Gastroesophageal sphincter (tissue), 4 donors: ENCODE data around the gene ALS2. TPM values are rescaled to one million over a fixed set of nuclear protein-coding genes. Genes with fewer than 3 reads are reported as not detected.
"Not testable (repeated sequence)": the region's sequence is repeated elsewhere in the genome, so short reads cannot be mapped to it uniquely, and the experiment has no call there.

Source experiments
- ATAC-seq: fragments of 150-250 bp; one replicate; pipeline ENCODE4 v1.9.1; 2016; ENCODE audit warnings: mild to moderate bottlenecking, moderate library complexity
- H3K27ac ChIP-seq, 4 donors: fragments of 200-600 bp; sonication (generic) in 3 of 4; 1 replicate in 3 of 4; 2 replicates in 1 of 4; pipeline ENCODE4 v1.5.1; 2016 to 2019
- H3K27me3 ChIP-seq: fragments of 200-600 bp; sonication (generic); one replicate; pipeline ENCODE4 v1.5.1; 2019
- H3K36me3 ChIP-seq, 2 donors: fragments of 200-600 bp; sonication (generic); one replicate each; pipeline ENCODE4 v1.5.1; 2019; ENCODE audit warnings: control low read depth in 1 of 2
- H3K4me1 ChIP-seq, 3 donors: fragments of 200-600 bp; sonication (generic); 1 replicate in 2 of 3; 2 replicates in 1 of 3; pipeline ENCODE4 v1.5.1; 2016 to 2019; ENCODE audit warnings: control low read depth in 2 of 3
- H3K4me3 ChIP-seq, 2 donors: fragments of 200-600 bp; sonication (generic); one replicate each; pipeline ENCODE4 v1.5.1; 2019; ENCODE audit warnings: mild to moderate bottlenecking in 1 of 2, moderate library complexity in 1 of 2
- H3K9me3 ChIP-seq, 3 donors: fragments of 200-600 bp; sonication (generic); one replicate each; pipeline ENCODE4 v1.5.1; 2017 to 2019; ENCODE audit warnings: control low read depth in 2 of 3
- EP300 ChIP-seq: sonication (generic); formaldehyde crosslinking; IDR thresholded peaks from one replicate; pipeline ENCODE4 v1.6.1; 2017; ENCODE audit warnings: antibody characterized with exemption, mild to moderate bottlenecking
- POLR2A ChIP-seq, 2 donors: fragments of 450-650 bp; IDR thresholded peaks; one replicate each; pipeline ENCODE4 v1.6.1; 2017; ENCODE audit warnings: antibody characterized with exemption in 2 of 2, mild to moderate bottlenecking in 2 of 2, moderate library complexity in 1 of 2
- POLR2AphosphoS5 ChIP-seq: sonication (generic); formaldehyde crosslinking; IDR thresholded peaks from one replicate; pipeline ENCODE4 v1.6.1; 2017; ENCODE audit warnings: antibody characterized with exemption
- WGBS, 2 donors: methylation state at CpG; one replicate each; pipeline ENCODE4 v1.1.5; 2018; ENCODE audit warnings: low coverage in 1 of 2; 5-methylcytosine and 5-hydroxymethylcytosine counted together
- total RNA-seq, 4 donors: library from RNA; depleted of rRNA; stranded (reverse); fragments of >200 nt; gene quantifications; one replicate each; pipeline ENCODE4 v1.1.0, GENCODE V29; 2016
- TF ChIP-seq, protein P1 (sequence below), 4 experiments: fragments of 200-600 bp in 2 of 4; fragments of 450-650 bp in 2 of 4; sonication (generic) in 1 of 4; IDR thresholded peaks; one replicate each; pipeline ENCODE4 v1.5.1; 2017 to 2019; ENCODE audit warnings: antibody characterized with exemption in 4 of 4, mild to moderate bottlenecking in 2 of 4, moderate library complexity in 2 of 4

Gene ALS2
- total RNA-seq, 4 donors from 2014 or later: 15.2 to 26.7 (median 20.8) TPM

DNA sequence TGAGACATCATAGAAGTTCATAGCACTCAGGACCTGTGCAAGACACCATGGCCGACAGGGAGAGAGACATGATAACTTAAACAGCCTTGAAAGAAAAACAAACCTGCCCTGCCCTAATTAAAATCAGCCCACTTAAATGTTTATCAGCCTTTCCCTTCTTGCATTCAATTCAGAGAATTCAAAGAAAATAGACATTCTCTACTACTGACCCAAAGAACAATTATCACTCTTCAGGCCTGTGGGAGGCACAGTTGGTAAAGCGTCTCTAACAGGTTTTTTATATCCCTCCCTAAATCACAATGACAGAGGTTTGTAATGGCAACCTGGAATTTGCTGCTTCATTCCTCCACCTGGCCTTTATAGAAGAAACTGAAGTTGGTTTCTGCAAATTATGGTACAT is 27.3 kb upstream of the ALS2 start:
- H3K27ac ChIP-seq: peak overlapping the region in 3 of 4 donors; percentile 35 to 54 (median 50)
- H3K36me3 ChIP-seq: no peaks in the 10 kb centered on the region
- peaks cover 0 to 8% (median 0%) of the 10 kb centered on the region in 3 donors for H3K4me1 ChIP-seq
- TF ChIP-seq, protein P1, sequence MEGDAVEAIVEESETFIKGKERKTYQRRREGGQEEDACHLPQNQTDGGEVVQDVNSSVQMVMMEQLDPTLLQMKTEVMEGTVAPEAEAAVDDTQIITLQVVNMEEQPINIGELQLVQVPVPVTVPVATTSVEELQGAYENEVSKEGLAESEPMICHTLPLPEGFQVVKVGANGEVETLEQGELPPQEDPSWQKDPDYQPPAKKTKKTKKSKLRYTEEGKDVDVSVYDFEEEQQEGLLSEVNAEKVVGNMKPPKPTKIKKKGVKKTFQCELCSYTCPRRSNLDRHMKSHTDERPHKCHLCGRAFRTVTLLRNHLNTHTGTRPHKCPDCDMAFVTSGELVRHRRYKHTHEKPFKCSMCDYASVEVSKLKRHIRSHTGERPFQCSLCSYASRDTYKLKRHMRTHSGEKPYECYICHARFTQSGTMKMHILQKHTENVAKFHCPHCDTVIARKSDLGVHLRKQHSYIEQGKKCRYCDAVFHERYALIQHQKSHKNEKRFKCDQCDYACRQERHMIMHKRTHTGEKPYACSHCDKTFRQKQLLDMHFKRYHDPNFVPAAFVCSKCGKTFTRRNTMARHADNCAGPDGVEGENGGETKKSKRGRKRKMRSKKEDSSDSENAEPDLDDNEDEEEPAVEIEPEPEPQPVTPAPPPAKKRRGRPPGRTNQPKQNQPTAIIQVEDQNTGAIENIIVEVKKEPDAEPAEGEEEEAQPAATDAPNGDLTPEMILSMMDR (IDR thresholded peaks at IDR 0.05): no peak
- TF ChIP-seq EP300 (no peak), POLR2AphosphoS5 (no peak), POLR2A (IDR thresholded peaks at IDR 0.05) (no peak)
- no peak overlapping the region for H3K4me3 ChIP-seq
- WGBS, 2 donors: 45 to 67% methylated on average over 2 of the region's 2 CpGs
- ATAC-seq: no peak
- no peaks in the 10 kb centered on the region for H3K9me3 ChIP-seq
- H3K27me3 ChIP-seq: peaks cover 10% of the 10 kb centered on the region

DNA sequence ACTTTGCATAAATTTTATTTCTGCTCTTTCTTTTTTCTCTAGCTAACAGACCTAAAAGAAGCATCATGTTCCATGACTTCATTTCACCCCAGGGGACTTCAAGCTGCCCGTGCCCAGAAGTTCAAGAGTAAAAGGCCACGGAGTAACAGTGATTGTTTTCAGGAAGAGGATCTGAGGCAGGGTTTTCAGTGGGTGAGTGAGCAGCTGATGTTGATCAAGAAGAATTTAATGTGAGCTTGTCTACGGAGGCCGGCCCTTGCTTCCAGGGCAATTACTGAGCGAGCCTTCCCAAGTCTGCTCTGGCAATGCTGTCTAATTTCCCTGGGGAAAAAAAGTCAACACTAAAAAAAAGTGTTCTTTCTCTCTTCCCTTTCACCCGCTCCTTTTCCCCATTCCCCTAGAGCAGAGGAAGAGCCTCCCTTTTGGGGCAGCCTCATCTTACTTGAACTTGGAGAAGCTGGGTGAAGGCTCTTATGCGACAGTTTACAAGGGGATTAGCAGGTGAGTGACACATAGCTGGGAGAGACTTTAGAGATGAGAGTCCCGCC is 26.8 kb upstream of the ALS2 start:
- TF ChIP-seq, protein P1 (IDR thresholded peaks at IDR 0.05): no peak
- no peak for TF ChIP-seq EP300
- TF ChIP-seq POLR2A (IDR thresholded peaks at IDR 0.05): no peak
- TF ChIP-seq POLR2AphosphoS5: no peak
- ATAC-seq: peak; percentile 78
- 22 to 28% methylated on average over 5 to 7 of the region's 8 CpGs for WGBS, 2 donors
- Histone ChIP-seq H3K9me3 (no peaks in the 10 kb centered on the region), H3K4me3 (no peak overlapping the region), H3K4me1 (peaks cover 0 to 8% (median 0%) of the 10 kb centered on the region in 3 donors), H3K27me3 (peaks cover 10% of the 10 kb centered on the region), H3K27ac (peak overlapping the region in 3 of 4 donors; percentile 35 to 54 (median 50)), H3K36me3 (no peaks in the 10 kb centered on the region)

DNA sequence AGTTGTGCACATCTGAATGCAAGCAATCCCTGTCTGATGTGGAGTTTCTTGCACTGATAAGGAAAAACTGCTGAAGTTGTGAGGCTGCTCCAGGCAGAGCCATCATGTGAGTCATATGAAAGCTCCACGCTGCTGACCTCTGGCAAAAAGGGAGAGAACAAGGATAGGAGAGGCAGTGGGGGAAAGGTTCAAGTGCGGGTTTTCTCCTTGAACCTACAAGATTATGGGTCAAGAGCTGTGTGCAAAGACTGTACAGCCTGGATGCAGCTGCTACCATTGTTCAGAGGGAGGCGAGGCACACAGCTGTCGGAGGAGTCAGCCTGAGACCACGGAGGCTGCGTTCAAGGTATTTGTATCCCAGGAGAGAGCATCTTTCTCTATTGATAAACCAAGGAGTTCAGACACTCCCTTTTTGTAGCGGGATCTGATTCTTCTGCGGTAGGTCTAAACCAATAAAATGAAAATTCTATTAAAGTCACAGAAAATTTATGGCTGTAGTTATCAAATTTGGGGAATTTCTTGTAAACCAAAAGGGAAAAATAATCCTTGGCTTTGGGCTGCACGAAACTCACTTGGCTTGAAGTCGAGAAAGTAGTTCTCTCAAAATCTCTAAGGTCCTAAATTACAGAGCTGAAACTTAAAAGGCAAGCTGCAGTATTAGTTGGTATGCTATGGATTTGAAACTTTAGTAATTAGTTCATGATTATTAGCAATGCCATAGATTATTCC is 25.9 kb upstream of the ALS2 start, which contains the start of gene CDK15:
TSS of gene CDK15 (plus strand) at position 96 of the 729 bp plus-strand sequence. CDS start at position 224, 128 bp downstream.
- Histone ChIP-seq H3K9me3 (no peaks in the 10 kb centered on the region), H3K27ac (peak within 1 kb of the TSS in 2 of 4 donors; percentile 50 to 54), H3K4me1 (peaks cover 0 to 8% (median 0%) of the 10 kb centered on the region in 3 donors), H3K4me3 (no peak within 1 kb of the TSS), H3K36me3 (no peaks in the 10 kb centered on the region), H3K27me3 (peaks cover 10% of the 10 kb centered on the region)
- WGBS, 2 donors: 57% methylated on average over 9 of the region's 10 CpGs
- TF ChIP-seq POLR2A (IDR thresholded peaks at IDR 0.05): no peak
- TF ChIP-seq POLR2AphosphoS5: no peak
- no peak for TF ChIP-seq EP300
- TF ChIP-seq, protein P1 (IDR thresholded peaks at IDR 0.05): no peak
- ATAC-seq: peak; percentile 50

DNA sequence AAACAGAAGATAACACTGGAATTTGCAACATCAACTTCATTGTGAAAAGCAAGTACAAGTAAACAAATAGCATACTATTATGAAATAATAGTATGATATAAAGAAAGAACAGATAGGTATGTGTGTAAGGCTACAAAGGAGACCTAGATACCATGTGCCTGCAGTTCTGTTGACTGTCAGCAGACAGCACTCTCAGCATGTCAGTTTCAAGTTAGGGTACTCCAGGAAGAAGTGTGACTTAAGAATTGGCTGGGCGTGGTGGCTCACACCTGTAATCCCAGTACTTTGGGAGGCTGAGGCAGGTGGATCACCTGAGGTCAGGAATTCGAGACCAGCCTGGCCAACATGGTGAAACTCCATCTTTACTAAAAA is 18.2 kb upstream of the ALS2 start:
- 67 to 73% methylated on average over 1 of the region's 2 CpGs for WGBS, 2 donors

DNA sequence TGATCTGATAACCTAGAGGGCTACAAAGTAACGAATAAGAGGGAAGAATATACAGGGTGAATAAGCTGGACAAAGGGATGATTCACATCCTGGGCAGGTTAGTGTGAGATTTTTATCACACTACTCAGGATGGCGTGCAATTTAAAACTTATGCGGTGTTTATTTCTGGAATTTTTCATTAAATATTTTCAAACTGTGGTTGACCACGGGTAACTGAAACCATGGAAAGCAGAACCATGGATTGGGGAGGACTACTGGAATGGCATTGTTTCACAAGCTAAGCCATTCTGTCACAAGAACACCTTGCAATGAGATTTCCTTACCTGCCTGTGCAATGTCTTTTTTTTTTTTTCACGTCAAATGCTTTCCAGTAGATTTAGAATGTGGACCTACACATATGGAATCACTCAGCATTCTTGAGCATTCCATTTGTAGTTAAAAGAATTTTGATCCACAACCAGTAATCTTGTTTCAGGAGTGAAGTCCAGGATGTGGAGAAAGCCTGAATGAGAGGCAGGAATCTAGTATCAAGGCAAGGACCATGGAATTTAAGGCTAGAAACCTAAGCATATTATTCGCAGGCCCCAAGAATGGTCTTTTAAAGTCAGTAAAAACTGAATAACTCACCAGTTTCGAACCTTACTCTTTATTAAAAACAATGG is 17.6 kb upstream of the ALS2 start:
- Histone ChIP-seq H3K4me1 (no peaks in the 10 kb centered on the region), H3K9me3 (no peaks in the 10 kb centered on the region), H3K36me3 (no peaks in the 10 kb centered on the region), H3K27me3 (no peaks in the 10 kb centered on the region), H3K4me3 (no peak overlapping the region), H3K27ac (no peak overlapping the region)
- WGBS, 2 donors: 83 to 85% methylated on average over 6 to 7 of the region's 7 CpGs
- ATAC-seq: no peak
- TF ChIP-seq POLR2AphosphoS5 (no peak), POLR2A (IDR thresholded peaks at IDR 0.05) (no peak), EP300 (no peak)
- TF ChIP-seq, protein P1 (IDR thresholded peaks at IDR 0.05): no peak

More for the DNA sequence above, 18.2 kb upstream of the ALS2 start:
- not testable (repeated sequence) for H3K9me3 ChIP-seq, H3K4me1 ChIP-seq, ATAC-seq, H3K27me3 ChIP-seq, H3K36me3 ChIP-seq, H3K4me3 ChIP-seq, H3K27ac ChIP-seq
